Measurements from ENCODE around the gene RAB4B.

Gene RAB4B

GRCh38 chr19:40791996-40792395 is 13.9 kb downstream of the RAB4B start:
- no peak for DNase-seq (ENCODE audit: low read depth)
- no peak for TF ChIP-seq CTCF (IDR thresholded peaks at IDR 0.05; ENCODE audit: control insufficient read depth, insufficient read depth, low read depth, low read length, missing control alignments)
- no peak overlapping the region for H3K4me3 ChIP-seq (ENCODE audit: control insufficient read depth, low read depth, low read length)

GRCh38 chr19:40797166-40797962 is 19.3 kb downstream of the RAB4B start:
- H3K4me3 ChIP-seq (ENCODE audit: control insufficient read depth, low read depth, low read length) = no peak overlapping the region
- no peak for TF ChIP-seq CTCF (IDR thresholded peaks at IDR 0.05; ENCODE audit: control insufficient read depth, insufficient read depth, low read depth, low read length, missing control alignments)
- DNase-seq (ENCODE audit: low read depth) = no peak

- no peak for DNase-seq (ENCODE audit: low read depth)
- peak overlapping the region; percentile 45 for H3K4me3 ChIP-seq (ENCODE audit: control insufficient read depth, low read depth, low read length)
- TF ChIP-seq CTCF (IDR thresholded peaks at IDR 0.05; ENCODE audit: control insufficient read depth, insufficient read depth, low read depth, low read length, missing control alignments) = peak; percentile 42
Observed at GRCh38 chr19:40797963-40798682, 20.1 kb downstream of the RAB4B start.

GRCh38 chr19:40798683-40799557 is 20.9 kb downstream of the RAB4B start, which contains the start of gene EGLN2:
Gene EGLN2 (plus strand): TSS chr19:40799191. CDS start chr19:40800573, 1,382 bp downstream.
- H3K4me3 ChIP-seq (ENCODE audit: control insufficient read depth, low read depth, low read length) = peak within 1 kb of the TSS; percentile 98
- DNase-seq (ENCODE audit: low read depth) = peak; percentile 96
- TF ChIP-seq CTCF (IDR thresholded peaks at IDR 0.05; ENCODE audit: control insufficient read depth, insufficient read depth, low read depth, low read length, missing control alignments) = no peak

GRCh38 chr19:40799558-40800338 is 21.7 kb downstream of the RAB4B start:
- no peak for DNase-seq (ENCODE audit: low read depth)
- no peak for TF ChIP-seq CTCF (IDR thresholded peaks at IDR 0.05; ENCODE audit: control insufficient read depth, insufficient read depth, low read depth, low read length, missing control alignments)
- peak overlapping the region; percentile 98 for H3K4me3 ChIP-seq (ENCODE audit: control insufficient read depth, low read depth, low read length)

All from AG09309 (cell line).